HG03521 (cell line): Measurements from ENCODE around the gene KRTAP10-8.
"Not testable (repeated sequence)": the region's sequence is repeated elsewhere in the genome, so short reads cannot be mapped to it uniquely, and the experiment has no call there.

ENCODE experiments used
- ATAC-seq: cut with Tn5 transposase; IDR thresholded peaks from one replicate; pipeline ENCODE4 v1.9.1; 2021; ENCODE audit warnings: mild to moderate bottlenecking, moderate library complexity; ENCODE audit not compliant: unreplicated experiment

KRTAP10-8 gene

DNA sequence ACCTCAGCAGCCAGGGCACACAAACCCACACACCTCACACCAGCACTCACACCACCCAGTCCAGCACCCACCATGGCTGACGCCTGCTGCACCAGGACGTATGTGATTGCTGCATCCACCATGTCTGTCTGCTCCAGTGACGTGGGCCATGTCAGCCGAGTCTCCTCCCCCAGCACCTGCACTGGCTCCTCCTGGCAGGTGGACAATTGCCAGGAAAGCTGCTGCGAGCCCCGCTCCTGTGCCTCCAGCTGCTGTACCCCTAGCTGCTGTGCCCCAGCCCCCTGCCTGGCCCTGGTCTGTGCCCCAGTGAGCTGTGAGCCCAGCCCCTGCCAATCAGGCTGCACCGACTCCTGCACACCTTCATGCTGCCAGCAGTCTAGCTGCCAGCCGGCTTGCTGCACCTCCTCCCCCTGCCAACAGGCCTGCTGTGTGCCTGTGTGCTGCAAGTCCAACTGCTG lies at the start of gene KRTAP10-8:
Gene KRTAP10-8, plus strand, starts transcription at position 51 of the 458 bp plus-strand sequence. Its CDS starts 22 bp downstream, at position 73.
- no peak for ATAC-seq

DNA sequence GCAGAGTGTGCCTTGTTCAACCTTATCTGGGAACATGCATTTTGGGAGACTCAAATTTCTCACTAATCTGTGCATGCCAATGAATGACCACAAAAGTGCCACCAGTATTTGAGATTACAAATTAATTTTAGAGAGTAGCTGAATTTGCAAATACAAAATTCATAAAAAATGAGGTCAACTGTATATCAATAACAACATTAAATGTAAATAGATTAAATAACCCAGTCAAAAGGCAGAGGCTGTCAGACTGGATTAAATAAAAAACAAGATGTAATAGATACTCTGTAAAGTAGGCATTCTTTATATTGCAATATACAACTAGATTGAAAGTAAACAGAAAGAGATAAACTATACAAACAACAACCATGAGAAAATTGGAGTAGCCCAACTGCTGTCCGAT lies 47.8 kb upstream of the KRTAP10-8 start:
- ATAC-seq = no peak

- ATAC-seq = no peak
These were observed 46.8 kb upstream of the KRTAP10-8 start for GRCh38 chr21:44564886-44565598.

DNA sequence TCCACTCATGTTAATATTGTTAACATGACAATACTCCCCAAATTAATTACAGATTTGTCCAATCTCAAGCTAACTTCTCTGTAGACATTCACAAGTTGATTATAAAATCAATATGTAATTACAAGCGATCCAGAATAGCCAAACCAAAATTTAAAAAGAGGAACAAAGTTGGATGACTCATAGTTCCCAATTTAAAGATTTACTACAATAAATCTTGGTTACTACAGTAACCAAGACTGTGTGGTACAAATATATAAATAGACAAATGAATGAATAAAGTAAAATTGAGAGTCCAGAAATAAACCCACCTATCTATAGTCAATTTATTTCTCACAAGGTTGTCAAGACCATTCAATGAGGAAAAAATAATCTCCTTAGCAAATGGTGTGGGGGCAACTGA lies 45.5 kb upstream of the KRTAP10-8 start:
- ATAC-seq = no peak

GRCh38 chr21:44567481-44568171 lies 44.3 kb upstream of the KRTAP10-8 start:
- ATAC-seq = no peak

DNA sequence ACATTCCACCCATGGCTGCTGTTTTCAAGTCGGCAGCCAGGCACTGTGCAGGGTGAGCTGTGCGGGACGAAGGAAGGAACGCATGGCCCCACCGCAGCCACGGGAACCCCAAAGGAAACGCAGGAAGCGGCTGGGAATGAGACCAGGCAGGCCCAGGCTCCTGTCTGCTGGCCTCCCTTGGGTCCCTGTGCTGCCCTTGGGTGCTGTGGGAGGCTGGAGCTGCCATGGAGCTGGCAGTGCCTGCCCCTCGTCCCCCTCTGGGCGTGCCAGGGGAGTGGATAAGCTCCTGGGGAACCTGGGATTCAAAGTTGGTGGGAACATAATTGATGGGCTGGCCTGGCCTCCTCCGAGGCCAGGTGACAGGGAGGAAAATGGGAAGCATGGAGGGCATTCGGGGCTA lies 43.6 kb upstream of the KRTAP10-8 start:
- no peak for ATAC-seq

- no peak for ATAC-seq
These were observed 43.0 kb upstream of the KRTAP10-8 start for GRCh38 chr21:44568667-44569556.

DNA sequence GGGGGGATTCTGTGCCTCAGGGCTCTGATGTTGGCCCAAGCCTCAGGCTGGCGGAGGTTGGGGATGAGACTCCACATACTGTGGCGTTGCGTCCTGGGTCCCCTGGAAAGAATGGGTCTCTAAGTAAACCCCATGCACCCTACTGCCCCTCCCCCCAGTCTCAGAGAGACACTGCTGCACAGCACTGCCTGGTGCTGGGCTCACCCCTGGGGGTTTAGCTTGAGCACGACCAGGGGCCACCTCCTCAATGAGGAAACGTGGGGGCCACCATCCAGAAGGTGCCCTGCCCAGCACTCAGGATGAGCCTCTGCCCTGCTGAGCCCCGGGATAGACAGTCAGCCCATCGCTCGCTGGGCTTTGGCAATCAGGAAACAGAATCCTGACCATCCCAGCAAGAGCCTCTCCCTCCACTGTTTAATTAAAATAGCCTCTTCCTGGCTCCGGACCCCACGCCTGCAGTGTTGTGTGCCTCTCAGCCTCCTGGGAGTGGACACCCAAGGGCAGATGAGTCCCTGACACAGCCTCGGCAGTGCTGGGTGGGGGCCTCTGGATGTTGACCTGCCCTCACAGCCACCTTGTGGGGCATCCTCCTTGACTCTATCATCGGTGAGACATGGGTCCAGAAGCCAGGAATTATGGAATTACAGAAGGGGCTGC lies 41.9 kb upstream of the KRTAP10-8 start:
- no peak for ATAC-seq

GRCh38 chr21:44571296-44571695 lies 40.6 kb upstream of the KRTAP10-8 start:
- ATAC-seq = no peak

DNA sequence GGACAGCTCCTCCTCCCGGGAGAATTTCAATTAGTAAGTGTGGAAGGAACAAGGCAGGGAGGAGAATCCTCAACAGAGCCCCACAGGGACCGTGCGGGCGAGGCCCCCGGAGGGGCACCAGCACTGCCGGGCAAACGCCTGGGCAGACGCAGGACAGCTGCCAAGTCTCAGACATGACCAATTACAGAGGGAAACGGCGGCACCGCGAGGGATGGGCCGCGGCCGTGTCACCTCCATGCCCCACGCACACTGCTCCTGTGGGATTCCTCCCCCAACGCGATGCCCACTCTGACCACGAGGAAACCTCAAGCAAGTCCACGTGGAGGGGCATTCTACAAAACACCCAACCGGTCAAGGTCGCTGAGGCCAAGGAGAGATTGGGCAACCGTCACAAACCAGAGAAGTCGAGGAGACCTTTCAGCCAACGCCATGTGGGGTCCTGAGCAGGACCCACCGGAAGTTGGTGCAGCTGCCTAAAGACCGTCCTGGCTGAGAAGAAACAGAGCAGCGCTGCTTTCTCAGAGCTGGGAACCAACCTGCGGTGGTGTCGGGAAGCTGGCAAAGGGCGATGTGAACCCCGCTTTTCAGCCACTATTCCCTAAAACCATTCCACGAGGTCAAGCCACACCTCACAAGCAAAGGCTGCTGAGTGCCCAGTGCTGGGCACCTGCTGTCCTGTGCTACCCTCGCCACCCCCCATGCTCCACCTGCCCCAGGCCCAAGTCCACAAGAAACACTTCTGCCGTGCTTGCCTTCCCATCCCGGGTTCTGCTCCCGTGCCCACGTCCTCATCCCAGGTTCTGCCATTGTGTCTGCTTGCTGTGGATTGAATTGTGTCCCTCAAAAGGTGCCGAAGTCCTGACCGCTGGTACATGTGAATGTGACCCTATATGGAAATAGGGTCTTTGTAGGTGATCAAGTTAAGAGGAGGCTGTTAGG lies 39.8 kb upstream of the KRTAP10-8 start:
- no peak for ATAC-seq

GRCh38 chr21:44572959-44573583 lies 38.8 kb upstream of the KRTAP10-8 start:
- no peak for ATAC-seq

DNA sequence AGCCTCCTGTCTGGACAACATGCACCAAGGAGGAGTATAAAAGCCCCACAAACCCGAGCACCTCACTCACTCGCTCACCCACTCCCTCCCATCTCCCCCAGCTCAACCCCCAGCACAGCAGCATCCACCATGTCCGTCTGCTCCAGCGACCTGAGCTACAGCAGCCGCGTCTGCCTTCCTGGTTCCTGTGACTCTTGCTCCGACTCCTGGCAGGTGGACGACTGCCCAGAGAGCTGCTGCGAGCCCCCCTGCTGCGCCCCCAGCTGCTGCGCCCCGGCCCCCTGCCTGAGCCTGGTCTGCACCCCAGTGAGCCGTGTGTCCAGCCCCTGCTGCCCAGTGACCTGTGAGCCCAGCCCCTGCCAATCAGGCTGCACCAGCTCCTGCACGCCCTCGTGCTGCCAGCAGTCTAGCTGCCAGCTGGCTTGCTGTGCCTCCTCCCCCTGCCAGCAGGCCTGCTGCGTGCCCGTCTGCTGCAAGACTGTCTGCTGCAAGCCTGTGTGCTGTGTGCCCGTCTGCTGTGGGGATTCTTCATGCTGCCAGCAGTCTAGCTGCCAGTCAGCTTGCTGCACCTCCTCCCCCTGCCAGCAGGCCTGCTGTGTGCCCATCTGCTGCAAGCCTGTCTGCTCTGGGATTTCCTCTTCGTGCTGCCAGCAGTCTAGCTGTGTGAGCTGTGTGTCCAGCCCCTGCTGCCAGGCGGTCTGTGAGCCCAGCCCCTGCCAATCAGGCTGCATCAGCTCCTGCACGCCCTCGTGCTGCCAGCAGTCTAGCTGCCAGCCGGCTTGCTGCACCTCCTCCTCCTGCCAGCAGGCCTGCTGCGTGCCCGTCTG lies 38.0 kb upstream of the KRTAP10-8 start, which contains the start of gene KRTAP10-4:
Gene KRTAP10-4, plus strand, starts transcription at position 100 of the 827 bp plus-strand sequence. Its CDS starts 30 bp downstream, at position 130.
- ATAC-seq = not testable (repeated sequence)

- no peak for ATAC-seq
These were observed 37.2 kb upstream of the KRTAP10-8 start for GRCh38 chr21:44574457-44575306.

- ATAC-seq = no peak
These were observed 36.4 kb upstream of the KRTAP10-8 start for GRCh38 chr21:44575307-44576024.

DNA sequence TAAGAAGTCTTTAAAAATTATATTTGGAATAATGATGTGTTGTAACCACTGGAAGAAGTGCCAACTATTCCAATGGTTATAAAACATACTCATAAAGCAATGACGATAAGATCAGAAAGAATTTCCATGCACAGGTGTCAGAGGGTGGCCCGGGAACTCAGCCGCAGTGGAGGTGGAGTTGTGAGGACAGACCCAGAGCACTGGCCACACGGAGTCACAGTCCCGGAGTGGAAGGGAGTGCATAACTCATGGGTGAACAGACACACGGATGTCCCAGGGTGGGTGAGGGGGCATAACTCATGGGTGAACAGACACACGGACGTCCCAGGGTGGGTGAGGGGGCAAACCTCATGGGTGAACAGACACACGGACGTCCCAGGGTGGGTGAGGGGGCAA lies 35.9 kb upstream of the KRTAP10-8 start:
- ATAC-seq = no peak

- ATAC-seq = no peak
These were observed 33.4 kb upstream of the KRTAP10-8 start for GRCh38 chr21:44578371-44579055.
